PFSK-1 (cell line): ENCODE measurements around the gene SKP2.

ENCODE experiments used
- POLR2AphosphoS5 ChIP-seq: IDR thresholded peaks from 2 replicates; pipeline ENCODE4 v1.6.1; 2012; ENCODE audit warnings: low read depth, mild to moderate bottlenecking, control low read depth, low read length, moderate library complexity
- SIN3A ChIP-seq: IDR thresholded peaks from 2 replicates; pipeline ENCODE4 v1.6.1; 2012; ENCODE audit warnings: mild to moderate bottlenecking, low read length, moderate library complexity, borderline replicate concordance; ENCODE audit not compliant: insufficient read depth
- TAF1 ChIP-seq: IDR thresholded peaks from 2 replicates; pipeline ENCODE4 v1.6.1; 2012; ENCODE audit warnings: low read length, control low read depth, borderline replicate concordance; ENCODE audit not compliant: insufficient read depth
- TF ChIP-seq, protein P1 (sequence below), 2 experiments: IDR thresholded peaks; 2 replicates each; pipeline versions ENCODE4 v1.6.1 to v1.8.0; 2011 to 2012; ENCODE audit warnings: low read depth in 2 of 2, low read length in 2 of 2, control low read depth in 1 of 2, inconsistent platforms in 1 of 2, mild to moderate bottlenecking in 1 of 2, moderate library complexity in 1 of 2; ENCODE audit not compliant: insufficient read depth in 1 of 2

DNA sequence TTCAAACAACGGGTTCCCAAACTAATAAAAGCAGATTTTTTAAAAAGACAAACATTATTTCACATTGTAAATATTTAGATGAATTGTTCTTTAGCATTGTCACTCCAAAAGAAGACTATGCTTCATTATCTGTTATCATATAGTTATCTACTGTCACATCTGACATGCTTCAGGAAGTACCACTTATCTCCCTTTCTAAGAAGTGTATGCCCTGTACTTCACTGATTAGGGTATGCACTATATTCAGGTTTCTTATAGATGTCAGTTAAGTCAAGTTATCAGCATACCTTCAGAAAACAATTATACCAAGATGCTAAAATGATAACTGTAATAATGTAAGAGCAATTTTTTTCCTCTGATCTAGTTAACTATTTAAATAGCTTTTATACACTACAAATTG lies 40.7 kb upstream of the SKP2 start:
- TF ChIP-seq TAF1 (no peak), POLR2AphosphoS5 (no peak), SIN3A (no peak)
- TF ChIP-seq, protein P1, sequence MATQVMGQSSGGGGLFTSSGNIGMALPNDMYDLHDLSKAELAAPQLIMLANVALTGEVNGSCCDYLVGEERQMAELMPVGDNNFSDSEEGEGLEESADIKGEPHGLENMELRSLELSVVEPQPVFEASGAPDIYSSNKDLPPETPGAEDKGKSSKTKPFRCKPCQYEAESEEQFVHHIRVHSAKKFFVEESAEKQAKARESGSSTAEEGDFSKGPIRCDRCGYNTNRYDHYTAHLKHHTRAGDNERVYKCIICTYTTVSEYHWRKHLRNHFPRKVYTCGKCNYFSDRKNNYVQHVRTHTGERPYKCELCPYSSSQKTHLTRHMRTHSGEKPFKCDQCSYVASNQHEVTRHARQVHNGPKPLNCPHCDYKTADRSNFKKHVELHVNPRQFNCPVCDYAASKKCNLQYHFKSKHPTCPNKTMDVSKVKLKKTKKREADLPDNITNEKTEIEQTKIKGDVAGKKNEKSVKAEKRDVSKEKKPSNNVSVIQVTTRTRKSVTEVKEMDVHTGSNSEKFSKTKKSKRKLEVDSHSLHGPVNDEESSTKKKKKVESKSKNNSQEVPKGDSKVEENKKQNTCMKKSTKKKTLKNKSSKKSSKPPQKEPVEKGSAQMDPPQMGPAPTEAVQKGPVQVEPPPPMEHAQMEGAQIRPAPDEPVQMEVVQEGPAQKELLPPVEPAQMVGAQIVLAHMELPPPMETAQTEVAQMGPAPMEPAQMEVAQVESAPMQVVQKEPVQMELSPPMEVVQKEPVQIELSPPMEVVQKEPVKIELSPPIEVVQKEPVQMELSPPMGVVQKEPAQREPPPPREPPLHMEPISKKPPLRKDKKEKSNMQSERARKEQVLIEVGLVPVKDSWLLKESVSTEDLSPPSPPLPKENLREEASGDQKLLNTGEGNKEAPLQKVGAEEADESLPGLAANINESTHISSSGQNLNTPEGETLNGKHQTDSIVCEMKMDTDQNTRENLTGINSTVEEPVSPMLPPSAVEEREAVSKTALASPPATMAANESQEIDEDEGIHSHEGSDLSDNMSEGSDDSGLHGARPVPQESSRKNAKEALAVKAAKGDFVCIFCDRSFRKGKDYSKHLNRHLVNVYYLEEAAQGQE (IDR thresholded peaks at IDR 0.05; ENCODE audit: insufficient read depth in 1 of 2, low read depth in 2 of 2, low read length in 2 of 2), result no peak
